GM12878 (cell line): Measurements from ENCODE around the gene EXOC3L4. TPM values are rescaled to one million over a fixed set of nuclear protein-coding genes. Genes with fewer than 3 reads are reported as not detected.

Experiments used
- ATAC-seq: fragments of 200-7000 bp; cut with Tn5 transposase; 3 replicates; pipeline ENCODE4 v1.9.1; 2020; ENCODE audit warnings: mild to moderate bottlenecking, moderate library complexity
- BruUV-seq: library from RNA; stranded (reverse); fragments of 400-500 nt; replicated peaks from 2 replicates; lab custom pipeline; 2021; lab: Mats Ljungman, UMichigan
- CTCF ChIA-PET: fragments of 300-600 bp; sonication (Branson Sonifier 250); formaldehyde crosslinking; extraction: SDS; loops from one replicate; lab custom pipeline; 2021; ENCODE audit warnings: inconsistent platforms; lab: Yijun Ruan, JAX
- POLR2A ChIA-PET: fragments of 350-600 bp; formaldehyde crosslinking; extraction: SDS; loops from one replicate; lab custom pipeline; 2021; ENCODE audit warnings: inconsistent platforms; lab: Charles Lee
- RAD21 ChIA-PET: fragments of 300-600 bp; sonication (Branson Sonifier 250); formaldehyde crosslinking; loops from one replicate; lab custom pipeline; 2023; ENCODE audit warnings: antibody characterized with exemption; ENCODE audit not compliant: unreplicated experiment; lab: Charles Lee
- SMC1A ChIA-PET: fragments of 300-600 bp; sonication (Branson Sonifier 250); formaldehyde crosslinking; loops from one replicate; lab custom pipeline; 2023; ENCODE audit not compliant: unreplicated experiment, uncharacterized antibody; lab: Charles Lee
- DNase-seq: peaks from one replicate; pipeline ENCODE4 v3.0.0-alpha.2; 2011; ENCODE audit warnings: low read depth, low spot score
- FAIRE-seq: peaks from 3 replicates; lab custom pipeline; 2011; peaks lifted over from hg19 to GRCh38; lab: Jason Lieb, UNC
- H2AFZ ChIP-seq: 2 replicates; pipeline ENCODE4 v1.6.0; 2011; ENCODE audit warnings: low read depth, low read length, control low read depth; ENCODE audit not compliant: control insufficient read depth
- H3K27ac ChIP-seq: 2 replicates; pipeline ENCODE4 v1.5.1; 2011; ENCODE audit warnings: control low read depth; ENCODE audit not compliant: control insufficient read depth, insufficient read depth
- H3K27me3 ChIP-seq, 2 experiments: replicated peaks in 1 of 2; 2 replicates each; pipeline versions ENCODE4 v1.6.0 to v1.6.1; 2011; ENCODE audit warnings: low read length in 1 of 2; ENCODE audit not compliant: control insufficient read depth in 2 of 2, insufficient read depth in 2 of 2
- H3K36me3 ChIP-seq, 2 experiments: 2 replicates each; pipeline ENCODE4 v1.5.1; 2011; ENCODE audit warnings: low read length in 1 of 2; ENCODE audit not compliant: control insufficient read depth in 2 of 2, insufficient read depth in 2 of 2
- H3K4me1 ChIP-seq: 2 replicates; pipeline ENCODE4 v1.6.1; 2011; ENCODE audit warnings: mild to moderate bottlenecking, low read length, moderate library complexity, mixed read lengths; ENCODE audit not compliant: control insufficient read depth, insufficient read depth
- H3K4me2 ChIP-seq: 2 replicates; pipeline ENCODE4 v1.6.0; 2011; ENCODE audit warnings: control low read depth; ENCODE audit not compliant: control insufficient read depth, insufficient read depth
- H3K4me3 ChIP-seq: fragments of 200-600 bp; sonication (generic); 2 replicates; pipeline ENCODE4 v1.5.1; 2016
- H3K79me2 ChIP-seq: 2 replicates; pipeline ENCODE4 v1.6.0; 2011; ENCODE audit warnings: low read length; ENCODE audit not compliant: control insufficient read depth, insufficient read depth
- H3K9ac ChIP-seq: 2 replicates; pipeline ENCODE4 v1.8.0; 2011; ENCODE audit warnings: low read length, control low read depth, mixed read lengths; ENCODE audit not compliant: control insufficient read depth, insufficient read depth
- H3K9me3 ChIP-seq: replicated peaks from 3 replicates; pipeline ENCODE4 v1.5.1; 2011; ENCODE audit warnings: mild to moderate bottlenecking, low read length; ENCODE audit not compliant: control insufficient read depth, insufficient read depth
- H4K20me1 ChIP-seq: 2 replicates; pipeline ENCODE4 v1.6.0; 2011; ENCODE audit not compliant: control insufficient read depth, insufficient read depth
- HCFC1 ChIP-seq: fragments of 150-350 bp; IDR thresholded peaks from 2 replicates; pipeline ENCODE4 v1.6.1; 2014; ENCODE audit warnings: low read length
- IRF3 ChIP-seq: fragments of 450-650 bp; IDR thresholded peaks from 2 replicates; pipeline ENCODE4 v1.6.1; 2014; ENCODE audit warnings: mild to moderate bottlenecking
- IRF5 ChIP-seq: fragments of 450-650 bp; IDR thresholded peaks from 2 replicates; pipeline ENCODE4 v1.6.1; 2017; ENCODE audit warnings: borderline replicate concordance
- NR2C1 ChIP-seq: fragments of 450-650 bp; IDR thresholded peaks from 2 replicates; pipeline ENCODE4 v1.6.1; 2017; ENCODE audit warnings: antibody characterized with exemption, mild to moderate bottlenecking, moderate library complexity
- YBX1 ChIP-seq: fragments of 450-650 bp; IDR thresholded peaks from 2 replicates; pipeline ENCODE4 v1.6.1; 2016; ENCODE audit warnings: antibody characterized with exemption
- ZBTB33 ChIP-seq: fragments of 450-650 bp; IDR thresholded peaks from 2 replicates; pipeline ENCODE4 v1.6.1; 2017; ENCODE audit warnings: mild to moderate bottlenecking
- ZBTB40 ChIP-seq: fragments of 450-650 bp; IDR thresholded peaks from 2 replicates; pipeline ENCODE4 v1.6.1; 2016; ENCODE audit warnings: mild to moderate bottlenecking, moderate library complexity, borderline replicate concordance
- WGBS: methylation state at CpG from one replicate; pipeline ENCODE4 v1.1.6; 2016; ENCODE audit warnings: low lambda C conversion rate; ENCODE audit not compliant: insufficient replicate concordance, insufficient coverage; ENCODE audit errors: missing lambda C conversion rate; 5-methylcytosine and 5-hydroxymethylcytosine counted together
- in situ Hi-C: fragments of 300-500 bp; cut with MboI; formaldehyde crosslinking; loops from 9 replicates; pipeline ENCODE4 v1.14.3; 2018; ENCODE audit warnings: mixed read lengths
- intact Hi-C: fragments of 100-400 bp; cut with micrococcal nuclease; formaldehyde crosslinking; loops from one replicate; pipeline ENCODE4 v1.14.2; 2022; ENCODE audit not compliant: unreplicated experiment
- polyA plus RNA-seq, 11 experiments: library from polyadenylated mRNA; depleted of rRNA in 4 of 11; unstranded in 6 of 11; stranded (reverse) in 5 of 11; fragments of >200 nt; fragmentation: Nextera tagmentation in 4 of 11; fragmentation: Illumina TruSeq in 1 of 11; extraction: Ambion mirVana in 4 of 11; extraction: Trizol in 1 of 11; gene quantifications; 1 replicate in 1 of 11; 2 replicates in 10 of 11; pipeline versions ENCODE4 v1.2.1 to v1.2.3, GENCODE V29; 2011 to 2016; ENCODE audit warnings: inconsistent platforms in 2 of 11, missing spikeins in 2 of 11, low read depth in 1 of 11
- total RNA-seq, 4 experiments: library from RNA; depleted of rRNA in 3 of 4; stranded (reverse); fragments of >200 nt in 3 of 4; fragmentation: Illumina TruSeq in 1 of 4; extraction: Trizol in 1 of 4; gene quantifications; 2 replicates each; pipeline versions ENCODE4 v1.2.1 to v1.2.3, GENCODE V29; 2013 to 2021

Gene EXOC3L4
- total and polyA plus RNA-seq, 10 of the 15 experiments (the other 5 are each of a cell fraction or from before 2014, with no cell fraction given): not detected

GRCh38 chr14:103081951-103082350 lies 12.6 kb upstream of the EXOC3L4 start:
- RAD21 ChIA-PET: no interaction called here
- no peak overlapping the region for H3K4me3 ChIP-seq
- no peaks in the 10 kb centered on the region for H3K79me2 ChIP-seq
- intact Hi-C loops: no loop called here
- H4K20me1 ChIP-seq: no peaks in the 10 kb centered on the region
- FAIRE-seq: no peak
- ATAC-seq: no peak
- H3K9me3 ChIP-seq: no peaks in the 10 kb centered on the region
- H3K27me3 ChIP-seq: peaks cover 0 to 2% of the 10 kb centered on the region in 2 experiments; a peak in 2 of 4 replicates
- H3K36me3 ChIP-seq: no peaks in the 10 kb centered on the region
- H3K4me1 ChIP-seq: no peaks in the 10 kb centered on the region
- TF ChIP-seq IRF5 (no peak), YBX1 (no peak), HCFC1 (no peak), ZBTB40 (no peak), ZBTB33 (no peak), NR2C1 (no peak), IRF3 (no peak)
- TF ChIP-seq, all 136 proteins: peak for 0
- in situ Hi-C loops: no loop called here
- no peak overlapping the region for H3K4me2 ChIP-seq
- no peak overlapping the region for H3K9ac ChIP-seq
- WGBS: 74% methylated on average over 2 of the region's 2 CpGs
- SMC1A ChIA-PET: no interaction called here
- CTCF ChIA-PET: no interaction called here
- POLR2A ChIA-PET: no interaction called here
- no TSS peak for BruUV-seq
- no peak overlapping the region for H2AFZ ChIP-seq
- no peak for DNase-seq
- no peak overlapping the region for H3K27ac ChIP-seq
